GM23338 (cell line): ENCODE results near the gene IL23R. TPM values are rescaled to one million over a fixed set of nuclear protein-coding genes. Genes with fewer than 3 reads are reported as not detected.

Experiments
- ATAC-seq: fragments of 200-7000 bp; cut with Tn5 transposase; 3 replicates; pipeline ENCODE4 v1.9.1; 2020
- DNase-seq: peaks from one replicate; pipeline ENCODE4 v3.0.0-alpha.2; 2015; ENCODE audit warnings: low spot score
- H2AFZ ChIP-seq: fragments of 200-600 bp; sonication (generic); 2 replicates; pipeline ENCODE4 v1.8.0; 2016; ENCODE audit warnings: antibody characterized with exemption, mild to moderate bottlenecking, moderate library complexity
- H3F3A ChIP-seq: fragments of 200-600 bp; sonication (generic); replicated peaks from 2 replicates; pipeline ENCODE4 v1.8.0; 2017; ENCODE audit warnings: antibody characterized with exemption, mixed run types, low read depth
- H3K27ac ChIP-seq: fragments of 200-600 bp; sonication (generic); 2 replicates; pipeline ENCODE4 v1.6.1; 2016; ENCODE audit warnings: low read depth
- H3K27me3 ChIP-seq: fragments of 200-600 bp; sonication (generic); 2 replicates; pipeline ENCODE4 v1.8.0; 2016; ENCODE audit warnings: mild to moderate bottlenecking, mixed run types, moderate library complexity; ENCODE audit not compliant: insufficient read depth
- H3K36me3 ChIP-seq: fragments of 200-600 bp; sonication (generic); 2 replicates; pipeline ENCODE4 v1.8.0; 2016; ENCODE audit warnings: mild to moderate bottlenecking; ENCODE audit not compliant: insufficient read depth
- H3K4me1 ChIP-seq: fragments of 200-600 bp; sonication (generic); 2 replicates; pipeline ENCODE4 v1.8.0; 2016; ENCODE audit warnings: mild to moderate bottlenecking, moderate library complexity; ENCODE audit not compliant: insufficient read depth
- H3K4me2 ChIP-seq: fragments of 200-600 bp; sonication (generic); 2 replicates; pipeline ENCODE4 v1.7.1; 2017; ENCODE audit warnings: mixed run types
- H3K4me3 ChIP-seq: fragments of 200-600 bp; sonication (generic); 2 replicates; pipeline ENCODE4 v1.6.1; 2016; ENCODE audit warnings: mixed run types
- H3K79me2 ChIP-seq: fragments of 200-600 bp; sonication (generic); replicated peaks from 2 replicates; pipeline ENCODE4 v1.8.0; 2017; ENCODE audit warnings: mild to moderate bottlenecking; ENCODE audit not compliant: insufficient read depth
- H3K9me2 ChIP-seq: fragments of 200-600 bp; sonication (generic); 2 replicates; pipeline ENCODE4 v1.8.0; 2017; ENCODE audit not compliant: insufficient read depth
- H4K20me1 ChIP-seq: fragments of 200-600 bp; sonication (generic); replicated peaks from 2 replicates; pipeline ENCODE4 v1.8.0; 2017; ENCODE audit warnings: mild to moderate bottlenecking; ENCODE audit not compliant: insufficient read depth
- H3K27ac Mint-ChIP-seq: 2 replicates; pipeline ENCODE4 v1.8.0; 2020; ENCODE audit warnings: inconsistent platforms, mild to moderate bottlenecking, moderate library complexity, mixed read lengths
- H3K27me3 Mint-ChIP-seq: 3 replicates; pipeline ENCODE4 v1.8.0; 2022; ENCODE audit warnings: low read depth, mild to moderate bottlenecking, moderate library complexity, mixed read lengths, inconsistent platforms; ENCODE audit not compliant: insufficient read depth, poor library complexity
- H3K36me3 Mint-ChIP-seq: 3 replicates; pipeline ENCODE4 v1.8.0; 2021; ENCODE audit warnings: low read depth, mild to moderate bottlenecking, inconsistent platforms, moderate library complexity, mixed read lengths
- H3K4me1 Mint-ChIP-seq: 3 replicates; pipeline ENCODE4 v1.8.0; 2020; ENCODE audit warnings: mild to moderate bottlenecking, inconsistent platforms, mixed read lengths
- H3K4me3 Mint-ChIP-seq: 3 replicates; pipeline ENCODE4 v1.8.0; 2021; ENCODE audit warnings: moderate library complexity, mild to moderate bottlenecking, inconsistent platforms, mixed read lengths
- H3K9me3 Mint-ChIP-seq: 3 replicates; pipeline ENCODE4 v1.8.0; 2020; ENCODE audit warnings: moderate library complexity, mild to moderate bottlenecking, inconsistent platforms, mixed read lengths
- CREB1 ChIP-seq: fragments of 250-450 bp; sonication (Bioruptor Pico); IDR thresholded peaks from 2 replicates; pipeline ENCODE4 v1.5.0; 2020; ENCODE audit warnings: low read depth, mild to moderate bottlenecking, moderate library complexity
- EZH2 ChIP-seq: fragments of 200-600 bp; sonication (generic); IDR thresholded peaks from one replicate; pipeline ENCODE4 v1.8.0; 2017; ENCODE audit warnings: antibody characterized with exemption, mild to moderate bottlenecking, low read depth; ENCODE audit not compliant: unreplicated experiment
- EZH2phosphoT487 ChIP-seq: fragments of 200-600 bp; sonication (generic); IDR thresholded peaks from one replicate; pipeline ENCODE4 v1.8.1; 2018; ENCODE audit warnings: antibody characterized with exemption; ENCODE audit not compliant: unreplicated experiment
- JUNB ChIP-seq: IDR thresholded peaks from one replicate; pipeline ENCODE4 v1.6.1; 2016; ENCODE audit warnings: antibody characterized with exemption; ENCODE audit not compliant: unreplicated experiment
- NANOG ChIP-seq: IDR thresholded peaks from 2 replicates; pipeline ENCODE4 v1.6.1; 2016; ENCODE audit warnings: antibody characterized with exemption, borderline replicate concordance
- POLR2AphosphoS5 ChIP-seq: IDR thresholded peaks from 2 replicates; pipeline ENCODE4 v1.6.1; 2016; ENCODE audit warnings: antibody characterized with exemption, low read depth
- STAT1 ChIP-seq: IDR thresholded peaks from one replicate; pipeline ENCODE4 v1.6.1; 2016; ENCODE audit warnings: antibody characterized with exemption; ENCODE audit not compliant: unreplicated experiment
- ZNF114 ChIP-seq: fragments of 250-450 bp; sonication (Bioruptor Pico); IDR thresholded peaks from 2 replicates; pipeline ENCODE4 v1.5.0; 2020; ENCODE audit warnings: mild to moderate bottlenecking, moderate library complexity
- ZNF331 ChIP-seq: fragments of 250-450 bp; sonication (Bioruptor Pico); IDR thresholded peaks from 2 replicates; pipeline ENCODE4 v1.5.0; 2020; ENCODE audit warnings: low read depth, mild to moderate bottlenecking, moderate library complexity
- polyA plus RNA-seq: library from polyadenylated mRNA; unstranded; fragments of >200 nt; fragmentation: Nextera tagmentation; extraction: Ambion mirVana; gene quantifications from 2 replicates; pipeline ENCODE4 v1.2.1, GENCODE V29; 2016
- total RNA-seq: library from RNA; depleted of rRNA; stranded (reverse); fragments of >200 nt; shearing (Covaris generic); gene quantifications from 2 replicates; pipeline ENCODE4 v1.2.3, GENCODE V29; 2014
- TF ChIP-seq, protein P1 (sequence below): IDR thresholded peaks from one replicate; pipeline ENCODE4 v1.6.1; 2018; ENCODE audit warnings: antibody characterized with exemption; ENCODE audit not compliant: unreplicated experiment
- TF ChIP-seq, protein P2 (sequence below): IDR thresholded peaks from 2 replicates; pipeline ENCODE4 v1.6.1; 2016; ENCODE audit warnings: antibody characterized with exemption
- TF ChIP-seq, protein P3 (sequence below): fragments of 250-450 bp; sonication (Bioruptor Pico); IDR thresholded peaks from 2 replicates; pipeline ENCODE4 v1.5.0; 2020; ENCODE audit warnings: mild to moderate bottlenecking, moderate library complexity
- TF ChIP-seq, protein P4 (sequence below), 2 experiments: fragments of 200-600 bp in 1 of 2; sonication (generic) in 1 of 2; conservative IDR thresholded peaks; 2 replicates each; pipeline versions ENCODE4 v1.5.1 to v1.6.1; 2016 to 2017; ENCODE audit warnings: antibody characterized with exemption in 2 of 2, low read depth in 2 of 2, mild to moderate bottlenecking in 2 of 2, moderate library complexity in 1 of 2

Gene IL23R
- total and polyA plus RNA-seq, 2 experiments from 2014 or later = not detected

GRCh38 chr1:67140460-67140859, 25.8 kb upstream of the IL23R start:
- H3K27me3 ChIP-seq = no peaks in the 10 kb centered on the region
- DNase-seq = no peak
- H3K4me1 ChIP-seq = peaks cover 4% of the 10 kb centered on the region; the same call in 1 of the 2 replicates
- no peak overlapping the region for H3K4me3 ChIP-seq
- no peak for TF ChIP-seq JUNB
- TF ChIP-seq POLR2AphosphoS5 = no peak
- TF ChIP-seq STAT1 = no peak
- TF ChIP-seq, protein P1, sequence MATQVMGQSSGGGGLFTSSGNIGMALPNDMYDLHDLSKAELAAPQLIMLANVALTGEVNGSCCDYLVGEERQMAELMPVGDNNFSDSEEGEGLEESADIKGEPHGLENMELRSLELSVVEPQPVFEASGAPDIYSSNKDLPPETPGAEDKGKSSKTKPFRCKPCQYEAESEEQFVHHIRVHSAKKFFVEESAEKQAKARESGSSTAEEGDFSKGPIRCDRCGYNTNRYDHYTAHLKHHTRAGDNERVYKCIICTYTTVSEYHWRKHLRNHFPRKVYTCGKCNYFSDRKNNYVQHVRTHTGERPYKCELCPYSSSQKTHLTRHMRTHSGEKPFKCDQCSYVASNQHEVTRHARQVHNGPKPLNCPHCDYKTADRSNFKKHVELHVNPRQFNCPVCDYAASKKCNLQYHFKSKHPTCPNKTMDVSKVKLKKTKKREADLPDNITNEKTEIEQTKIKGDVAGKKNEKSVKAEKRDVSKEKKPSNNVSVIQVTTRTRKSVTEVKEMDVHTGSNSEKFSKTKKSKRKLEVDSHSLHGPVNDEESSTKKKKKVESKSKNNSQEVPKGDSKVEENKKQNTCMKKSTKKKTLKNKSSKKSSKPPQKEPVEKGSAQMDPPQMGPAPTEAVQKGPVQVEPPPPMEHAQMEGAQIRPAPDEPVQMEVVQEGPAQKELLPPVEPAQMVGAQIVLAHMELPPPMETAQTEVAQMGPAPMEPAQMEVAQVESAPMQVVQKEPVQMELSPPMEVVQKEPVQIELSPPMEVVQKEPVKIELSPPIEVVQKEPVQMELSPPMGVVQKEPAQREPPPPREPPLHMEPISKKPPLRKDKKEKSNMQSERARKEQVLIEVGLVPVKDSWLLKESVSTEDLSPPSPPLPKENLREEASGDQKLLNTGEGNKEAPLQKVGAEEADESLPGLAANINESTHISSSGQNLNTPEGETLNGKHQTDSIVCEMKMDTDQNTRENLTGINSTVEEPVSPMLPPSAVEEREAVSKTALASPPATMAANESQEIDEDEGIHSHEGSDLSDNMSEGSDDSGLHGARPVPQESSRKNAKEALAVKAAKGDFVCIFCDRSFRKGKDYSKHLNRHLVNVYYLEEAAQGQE = no peak
- TF ChIP-seq CREB1 (CRISPR knock-in tag) = no peak
- TF ChIP-seq, protein P2, sequence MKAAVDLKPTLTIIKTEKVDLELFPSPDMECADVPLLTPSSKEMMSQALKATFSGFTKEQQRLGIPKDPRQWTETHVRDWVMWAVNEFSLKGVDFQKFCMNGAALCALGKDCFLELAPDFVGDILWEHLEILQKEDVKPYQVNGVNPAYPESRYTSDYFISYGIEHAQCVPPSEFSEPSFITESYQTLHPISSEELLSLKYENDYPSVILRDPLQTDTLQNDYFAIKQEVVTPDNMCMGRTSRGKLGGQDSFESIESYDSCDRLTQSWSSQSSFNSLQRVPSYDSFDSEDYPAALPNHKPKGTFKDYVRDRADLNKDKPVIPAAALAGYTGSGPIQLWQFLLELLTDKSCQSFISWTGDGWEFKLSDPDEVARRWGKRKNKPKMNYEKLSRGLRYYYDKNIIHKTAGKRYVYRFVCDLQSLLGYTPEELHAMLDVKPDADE = no peak
- no peak for TF ChIP-seq ZNF331
- TF ChIP-seq, protein P3, sequence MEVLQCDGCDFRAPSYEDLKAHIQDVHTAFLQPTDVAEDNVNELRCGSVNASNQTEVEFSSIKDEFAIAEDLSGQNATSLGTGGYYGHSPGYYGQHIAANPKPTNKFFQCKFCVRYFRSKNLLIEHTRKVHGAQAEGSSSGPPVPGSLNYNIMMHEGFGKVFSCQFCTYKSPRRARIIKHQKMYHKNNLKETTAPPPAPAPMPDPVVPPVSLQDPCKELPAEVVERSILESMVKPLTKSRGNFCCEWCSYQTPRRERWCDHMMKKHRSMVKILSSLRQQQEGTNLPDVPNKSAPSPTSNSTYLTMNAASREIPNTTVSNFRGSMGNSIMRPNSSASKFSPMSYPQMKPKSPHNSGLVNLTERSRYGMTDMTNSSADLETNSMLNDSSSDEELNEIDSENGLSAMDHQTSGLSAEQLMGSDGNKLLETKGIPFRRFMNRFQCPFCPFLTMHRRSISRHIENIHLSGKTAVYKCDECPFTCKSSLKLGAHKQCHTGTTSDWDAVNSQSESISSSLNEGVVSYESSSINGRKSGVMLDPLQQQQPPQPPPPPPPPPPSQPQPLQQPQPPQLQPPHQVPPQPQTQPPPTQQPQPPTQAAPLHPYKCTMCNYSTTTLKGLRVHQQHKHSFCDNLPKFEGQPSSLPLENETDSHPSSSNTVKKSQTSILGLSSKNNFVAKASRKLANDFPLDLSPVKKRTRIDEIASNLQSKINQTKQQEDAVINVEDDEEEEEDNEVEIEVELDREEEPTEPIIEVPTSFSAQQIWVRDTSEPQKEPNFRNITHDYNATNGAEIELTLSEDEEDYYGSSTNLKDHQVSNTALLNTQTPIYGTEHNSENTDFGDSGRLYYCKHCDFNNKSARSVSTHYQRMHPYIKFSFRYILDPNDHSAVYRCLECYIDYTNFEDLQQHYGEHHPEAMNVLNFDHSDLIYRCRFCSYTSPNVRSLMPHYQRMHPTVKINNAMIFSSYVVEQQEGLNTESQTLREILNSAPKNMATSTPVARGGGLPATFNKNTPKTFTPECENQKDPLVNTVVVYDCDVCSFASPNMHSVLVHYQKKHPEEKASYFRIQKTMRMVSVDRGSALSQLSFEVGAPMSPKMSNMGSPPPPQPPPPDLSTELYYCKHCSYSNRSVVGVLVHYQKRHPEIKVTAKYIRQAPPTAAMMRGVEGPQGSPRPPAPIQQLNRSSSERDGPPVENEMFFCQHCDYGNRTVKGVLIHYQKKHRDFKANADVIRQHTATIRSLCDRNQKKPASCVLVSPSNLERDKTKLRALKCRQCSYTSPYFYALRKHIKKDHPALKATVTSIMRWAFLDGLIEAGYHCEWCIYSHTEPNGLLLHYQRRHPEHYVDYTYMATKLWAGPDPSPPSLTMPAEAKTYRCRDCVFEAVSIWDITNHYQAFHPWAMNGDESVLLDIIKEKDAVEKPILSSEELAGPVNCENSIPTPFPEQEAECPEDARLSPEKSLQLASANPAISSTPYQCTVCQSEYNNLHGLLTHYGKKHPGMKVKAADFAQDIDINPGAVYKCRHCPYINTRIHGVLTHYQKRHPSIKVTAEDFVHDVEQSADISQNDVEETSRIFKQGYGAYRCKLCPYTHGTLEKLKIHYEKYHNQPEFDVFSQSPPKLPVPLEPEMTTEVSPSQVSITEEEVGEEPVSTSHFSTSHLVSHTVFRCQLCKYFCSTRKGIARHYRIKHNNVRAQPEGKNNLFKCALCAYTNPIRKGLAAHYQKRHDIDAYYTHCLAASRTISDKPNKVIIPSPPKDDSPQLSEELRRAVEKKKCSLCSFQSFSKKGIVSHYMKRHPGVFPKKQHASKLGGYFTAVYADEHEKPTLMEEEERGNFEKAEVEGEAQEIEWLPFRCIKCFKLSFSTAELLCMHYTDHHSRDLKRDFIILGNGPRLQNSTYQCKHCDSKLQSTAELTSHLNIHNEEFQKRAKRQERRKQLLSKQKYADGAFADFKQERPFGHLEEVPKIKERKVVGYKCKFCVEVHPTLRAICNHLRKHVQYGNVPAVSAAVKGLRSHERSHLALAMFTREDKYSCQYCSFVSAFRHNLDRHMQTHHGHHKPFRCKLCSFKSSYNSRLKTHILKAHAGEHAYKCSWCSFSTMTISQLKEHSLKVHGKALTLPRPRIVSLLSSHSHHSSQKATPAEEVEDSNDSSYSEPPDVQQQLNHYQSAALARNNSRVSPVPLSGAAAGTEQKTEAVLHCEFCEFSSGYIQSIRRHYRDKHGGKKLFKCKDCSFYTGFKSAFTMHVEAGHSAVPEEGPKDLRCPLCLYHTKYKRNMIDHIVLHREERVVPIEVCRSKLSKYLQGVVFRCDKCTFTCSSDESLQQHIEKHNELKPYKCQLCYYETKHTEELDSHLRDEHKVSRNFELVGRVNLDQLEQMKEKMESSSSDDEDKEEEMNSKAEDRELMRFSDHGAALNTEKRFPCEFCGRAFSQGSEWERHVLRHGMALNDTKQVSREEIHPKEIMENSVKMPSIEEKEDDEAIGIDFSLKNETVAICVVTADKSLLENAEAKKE (CRISPR knock-in tag) = no peak
- no peak for TF ChIP-seq EZH2
- TF ChIP-seq, protein P4, sequence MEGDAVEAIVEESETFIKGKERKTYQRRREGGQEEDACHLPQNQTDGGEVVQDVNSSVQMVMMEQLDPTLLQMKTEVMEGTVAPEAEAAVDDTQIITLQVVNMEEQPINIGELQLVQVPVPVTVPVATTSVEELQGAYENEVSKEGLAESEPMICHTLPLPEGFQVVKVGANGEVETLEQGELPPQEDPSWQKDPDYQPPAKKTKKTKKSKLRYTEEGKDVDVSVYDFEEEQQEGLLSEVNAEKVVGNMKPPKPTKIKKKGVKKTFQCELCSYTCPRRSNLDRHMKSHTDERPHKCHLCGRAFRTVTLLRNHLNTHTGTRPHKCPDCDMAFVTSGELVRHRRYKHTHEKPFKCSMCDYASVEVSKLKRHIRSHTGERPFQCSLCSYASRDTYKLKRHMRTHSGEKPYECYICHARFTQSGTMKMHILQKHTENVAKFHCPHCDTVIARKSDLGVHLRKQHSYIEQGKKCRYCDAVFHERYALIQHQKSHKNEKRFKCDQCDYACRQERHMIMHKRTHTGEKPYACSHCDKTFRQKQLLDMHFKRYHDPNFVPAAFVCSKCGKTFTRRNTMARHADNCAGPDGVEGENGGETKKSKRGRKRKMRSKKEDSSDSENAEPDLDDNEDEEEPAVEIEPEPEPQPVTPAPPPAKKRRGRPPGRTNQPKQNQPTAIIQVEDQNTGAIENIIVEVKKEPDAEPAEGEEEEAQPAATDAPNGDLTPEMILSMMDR (conservative IDR thresholded peaks at IDR 0.05; ENCODE audit: low read depth in 2 of 2) = no peak
- no peak for TF ChIP-seq EZH2phosphoT487
- no peak for TF ChIP-seq ZNF114 (CRISPR knock-in tag)
- TF ChIP-seq NANOG = no peak
- Mint-ChIP-seq H3K27me3 (peaks cover 2% of the 10 kb centered on the region), H3K9me3 (no peaks in the 10 kb centered on the region), H3K4me3 (no peak overlapping the region), H3K36me3 (no peaks in the 10 kb centered on the region), H3K4me1 (peaks cover 6% of the 10 kb centered on the region; the same call in 2 of the 3 replicates), H3K27ac (no peak overlapping the region)
- no peak overlapping the region for H3K27ac ChIP-seq
- ATAC-seq = no peak
- no peaks in the 10 kb centered on the region for H3K9me2 ChIP-seq
- H3K79me2 ChIP-seq = no peaks in the 10 kb centered on the region
- H2AFZ ChIP-seq = no peak overlapping the region
- H3K36me3 ChIP-seq = no peaks in the 10 kb centered on the region
- H3F3A ChIP-seq = no peaks in the 10 kb centered on the region
- no peak overlapping the region for H3K4me2 ChIP-seq
- no peaks in the 10 kb centered on the region for H4K20me1 ChIP-seq
